Lung (tissue), 12 donors: Measurements from ENCODE around the gene IL23R. TPM values are rescaled to one million over a fixed set of nuclear protein-coding genes. Genes with fewer than 3 reads are reported as not detected.

Source experiments
- ATAC-seq: fragments of 200-7000 bp; cut with Tn5 transposase; one replicate; pipeline ENCODE4 v1.9.1; 2020; ENCODE audit warnings: moderate number of reproducible peaks; ENCODE audit not compliant: insufficient read depth, low FRiP score
- DNase-seq, 3 donors: peaks; one replicate each; pipeline ENCODE4 v3.0.0-alpha.2; 2013 to 2017
- H3K27ac ChIP-seq, 2 donors: one replicate each; pipeline ENCODE4 v1.5.1; 2013; ENCODE audit warnings: mild to moderate bottlenecking in 2 of 2, moderate library complexity in 2 of 2, control low read depth in 1 of 2, inconsistent platforms in 1 of 2, low read depth in 1 of 2, low read length in 1 of 2
- H3K27me3 ChIP-seq, 3 donors: one replicate each; pipeline ENCODE4 v1.5.1; 2013; ENCODE audit warnings: low read length in 2 of 3; ENCODE audit not compliant: control insufficient read depth in 3 of 3, insufficient read depth in 3 of 3
- H3K36me3 ChIP-seq, 4 donors: one replicate each; pipeline ENCODE4 v1.5.1; 2013; ENCODE audit warnings: low read length in 4 of 4, mild to moderate bottlenecking in 1 of 4, moderate library complexity in 1 of 4; ENCODE audit not compliant: control insufficient read depth in 4 of 4, insufficient read depth in 4 of 4
- H3K4me1 ChIP-seq, 5 donors: one replicate each; pipeline ENCODE4 v1.5.1; 2013; ENCODE audit warnings: low read length in 5 of 5, mild to moderate bottlenecking in 2 of 5, moderate library complexity in 1 of 5; ENCODE audit not compliant: control insufficient read depth in 5 of 5, insufficient read depth in 5 of 5
- H3K4me3 ChIP-seq: one replicate; pipeline ENCODE4 v1.5.1; 2013; ENCODE audit warnings: mild to moderate bottlenecking, control low read depth, moderate library complexity
- H3K9ac ChIP-seq, 2 donors: one replicate each; pipeline ENCODE4 v1.5.1; 2013; ENCODE audit warnings: low read length in 2 of 2, control low read depth in 1 of 2; ENCODE audit not compliant: insufficient read depth in 1 of 2
- H3K9me3 ChIP-seq, 4 donors: one replicate each; pipeline ENCODE4 v1.5.1; 2013; ENCODE audit warnings: low read length in 3 of 4, mild to moderate bottlenecking in 1 of 4, moderate library complexity in 1 of 4; ENCODE audit not compliant: control insufficient read depth in 4 of 4, insufficient read depth in 3 of 4
- CTCF ChIP-seq: IDR thresholded peaks from 2 replicates; pipeline ENCODE4 v1.5.1; 2012; ENCODE audit warnings: mild to moderate bottlenecking; ENCODE audit errors: control extremely low read depth, extremely low read depth
- WGBS, 2 donors: extraction: QIAGEN DNeasy Blood & Tissue Kit; methylation state at CpG; one replicate each; pipeline ENCODE4 v1.1.7; 2013; 5-methylcytosine and 5-hydroxymethylcytosine counted together
- polyA plus RNA-seq, 2 donors: library from polyadenylated mRNA; stranded (reverse); fragments of 200-250 nt; gene quantifications; one replicate each; pipeline ENCODE4 v1.2.1, GENCODE V29; 2013
- total RNA-seq, 2 donors: library from RNA; depleted of rRNA in 1 of 2; stranded (reverse); fragments of >200 nt in 1 of 2; gene quantifications; one replicate each; pipeline ENCODE4 v1.2.1, GENCODE V29; 2014 to 2021
- donor health status: control.
- donor health status: control.
- donor health status: Bipolar disorder and iron deficiency.
- donor health status: healthy.
- donor health status: DM: yes; HTN: yes; CAD: no.

Gene IL23R
- total and polyA plus RNA-seq, 4 donors = 0.03 to 0.60 (median 0.15) TPM; not detected in 1

- no peaks in the 10 kb centered on the region for H3K9me3 ChIP-seq
- TF ChIP-seq CTCF = no peak
- WGBS, 2 donors = 63 to 70% methylated on average over 2 of the region's 2 CpGs
- H3K27ac ChIP-seq = no peak overlapping the region
- DNase-seq = no peak
- H3K9ac ChIP-seq = no peak overlapping the region
- no peaks in the 10 kb centered on the region for H3K4me1 ChIP-seq
- no peak for ATAC-seq
- no peak overlapping the region for H3K4me3 ChIP-seq
- H3K36me3 ChIP-seq = no peaks in the 10 kb centered on the region
- H3K27me3 ChIP-seq = no peaks in the 10 kb centered on the region
These were observed 5.3 kb downstream of the IL23R start for GRCh38 chr1:67171574-67171955.

GRCh38 chr1:67171978-67172377, 5.7 kb downstream of the IL23R start:
- H3K4me3 ChIP-seq = no peak overlapping the region
- no peaks in the 10 kb centered on the region for H3K36me3 ChIP-seq
- ATAC-seq (no peak), DNase-seq (no peak)
- no peaks in the 10 kb centered on the region for H3K4me1 ChIP-seq
- no peaks in the 10 kb centered on the region for H3K27me3 ChIP-seq
- WGBS, 2 donors = 55 to 74% methylated on average over 1 of the region's 1 CpG
- H3K27ac ChIP-seq = no peak overlapping the region
- TF ChIP-seq CTCF = no peak
- no peak overlapping the region for H3K9ac ChIP-seq
- H3K9me3 ChIP-seq = no peaks in the 10 kb centered on the region

- ATAC-seq (no peak), DNase-seq (no peak)
- Histone ChIP-seq H3K27me3 (no peaks in the 10 kb centered on the region), H3K27ac (no peak overlapping the region), H3K9me3 (no peaks in the 10 kb centered on the region), H3K36me3 (no peaks in the 10 kb centered on the region), H3K4me1 (no peaks in the 10 kb centered on the region), H3K4me3 (no peak overlapping the region), H3K9ac (no peak overlapping the region)
- no peak for TF ChIP-seq CTCF
These were observed 7.7 kb downstream of the IL23R start for GRCh38 chr1:67173988-67174387.

GRCh38 chr1:67174716-67175284, 8.5 kb downstream of the IL23R start:
- no peaks in the 10 kb centered on the region for H3K9me3 ChIP-seq
- no peak overlapping the region for H3K27ac ChIP-seq
- ATAC-seq (no peak), DNase-seq (no peak)
- TF ChIP-seq CTCF = no peak
- H3K27me3 ChIP-seq = no peaks in the 10 kb centered on the region
- WGBS, 2 donors = 79 to 87% methylated on average over 2 of the region's 2 CpGs
- H3K9ac ChIP-seq = no peak overlapping the region
- H3K36me3 ChIP-seq = no peaks in the 10 kb centered on the region
- no peaks in the 10 kb centered on the region for H3K4me1 ChIP-seq
- H3K4me3 ChIP-seq = no peak overlapping the region
